Anterior cingulate cortex (tissue), 58 donors: ENCODE data around the gene CCDC112.
A peak's percentile ranks its signal among the peaks of the same experiment; 100 is the strongest.

ENCODE experiments used
- DNase-seq, 58 donors: peaks; one replicate each; lab custom pipeline; 2025; lab: John Stamatoyannopoulos, UW

CCDC112 gene

GRCh38 chr5:115319007-115319406, 22.6 kb upstream of the CCDC112 start:
- DNase-seq = no peak

GRCh38 chr5:115317736-115318135, 21.3 kb upstream of the CCDC112 start:
- DNase-seq = no peak

- DNase-seq = no peak
Measured at GRCh38 chr5:115317320-115317719, 20.9 kb upstream of the CCDC112 start.

GRCh38 chr5:115313632-115314031, 17.2 kb upstream of the CCDC112 start:
- DNase-seq = no peak

GRCh38 chr5:115313052-115313451, 16.6 kb upstream of the CCDC112 start:
- DNase-seq = no peak

- no peak for DNase-seq
Measured at GRCh38 chr5:115309751-115310370, 13.4 kb upstream of the CCDC112 start.

- DNase-seq = no peak
Measured at GRCh38 chr5:115308815-115309214, 12.4 kb upstream of the CCDC112 start.

GRCh38 chr5:115306011-115306536, 9.6 kb upstream of the CCDC112 start:
- no peak for DNase-seq

- no peak for DNase-seq
Measured at GRCh38 chr5:115304496-115304895, 8.0 kb upstream of the CCDC112 start.

- no peak for DNase-seq
Measured at GRCh38 chr5:115298811-115299210, 2.4 kb upstream of the CCDC112 start.

- DNase-seq = peak in 1 of 58 donors; percentile 5
Measured at GRCh38 chr5:115297031-115297430, 577 bp upstream of the CCDC112 start.

- DNase-seq = peak in 1 of 58 donors; percentile 46
Measured at GRCh38 chr5:115295777-115296123, 704 bp downstream of the CCDC112 start.

- DNase-seq = no peak
Measured at GRCh38 chr5:115291397-115291796, 5.1 kb downstream of the CCDC112 start.

- peak in 1 of 58 donors; percentile 6 for DNase-seq
Measured at GRCh38 chr5:115289104-115289503, 7.3 kb downstream of the CCDC112 start.

GRCh38 chr5:115284021-115284420, 12.4 kb downstream of the CCDC112 start:
- no peak for DNase-seq

- no peak for DNase-seq
Measured at GRCh38 chr5:115282131-115282530, 14.3 kb downstream of the CCDC112 start.

GRCh38 chr5:115274584-115274983, 21.9 kb downstream of the CCDC112 start:
- no peak for DNase-seq

- DNase-seq = no peak
Measured at GRCh38 chr5:115272297-115272958, 24.0 kb downstream of the CCDC112 start.

- no peak for DNase-seq
Measured at GRCh38 chr5:115271295-115272050, 25.0 kb downstream of the CCDC112 start.

GRCh38 chr5:115267617-115268016, 28.8 kb downstream of the CCDC112 start:
- DNase-seq = no peak

- no peak for DNase-seq
Measured at GRCh38 chr5:115265220-115265619, 31.2 kb downstream of the CCDC112 start.
